Tibial nerve (tissue), 4 donors: Measurements from ENCODE around the gene DDX11. TPM values are rescaled to one million over a fixed set of nuclear protein-coding genes. Genes with fewer than 3 reads are reported as not detected.
"Not testable (repeated sequence)": the region's sequence is repeated elsewhere in the genome, so short reads cannot be mapped to it uniquely, and the experiment has no call there.

Experiments used
- DNase-seq, 2 donors: peaks; one replicate each; pipeline ENCODE4 v3.0.0-alpha.2; 2019; ENCODE audit warnings: low spot score in 2 of 2
- H3K27ac ChIP-seq, 4 donors: fragments of 200-600 bp; sonication (generic) in 3 of 4; one replicate each; pipeline ENCODE4 v1.5.1; 2017 to 2019; ENCODE audit warnings: mild to moderate bottlenecking in 1 of 4
- H3K27me3 ChIP-seq, 2 donors: fragments of 200-600 bp; sonication (generic) in 1 of 2; one replicate each; pipeline versions ENCODE4 v1.5.1 to v1.6.0; 2017 to 2019
- H3K36me3 ChIP-seq, 3 donors: fragments of 200-600 bp; sonication (generic); one replicate each; pipeline ENCODE4 v1.5.1; 2018 to 2019
- H3K4me1 ChIP-seq, 4 donors: fragments of 200-600 bp; sonication (generic) in 3 of 4; one replicate each; pipeline ENCODE4 v1.5.1; 2017 to 2019
- H3K4me3 ChIP-seq, 4 donors: fragments of 200-600 bp; sonication (generic) in 3 of 4; one replicate each; pipeline ENCODE4 v1.5.1; 2017 to 2019; ENCODE audit warnings: mild to moderate bottlenecking in 1 of 4, moderate library complexity in 1 of 4
- H3K9me3 ChIP-seq, 4 donors: fragments of 200-600 bp; sonication (generic) in 3 of 4; one replicate each; pipeline ENCODE4 v1.5.1; 2017 to 2019
- EP300 ChIP-seq, 2 donors: sonication (generic); formaldehyde crosslinking; IDR thresholded peaks; one replicate each; pipeline ENCODE4 v1.6.1; 2017; ENCODE audit warnings: antibody characterized with exemption in 2 of 2, mild to moderate bottlenecking in 1 of 2
- POLR2A ChIP-seq, 2 donors: fragments of 450-650 bp; IDR thresholded peaks; one replicate each; pipeline ENCODE4 v1.6.1; 2017; ENCODE audit warnings: antibody characterized with exemption in 2 of 2, mild to moderate bottlenecking in 2 of 2, moderate library complexity in 2 of 2
- WGBS, 2 donors: methylation state at CpG; one replicate each; pipeline ENCODE4 v1.1.5; 2018; 5-methylcytosine and 5-hydroxymethylcytosine counted together
- total RNA-seq, 4 donors: library from RNA; depleted of rRNA; stranded (reverse); fragments of >200 nt; gene quantifications; one replicate each; pipeline ENCODE4 v1.1.0, GENCODE V29; 2016
- TF ChIP-seq, protein P1 (sequence below), 5 experiments: fragments of 200-600 bp in 3 of 5; fragments of 450-650 bp in 2 of 5; sonication (generic) in 3 of 5; IDR thresholded peaks; one replicate each; pipeline ENCODE4 v1.5.1; 2016 to 2019; ENCODE audit warnings: antibody characterized with exemption in 5 of 5, mild to moderate bottlenecking in 3 of 5, moderate library complexity in 2 of 5

DDX11 gene
- total RNA-seq, 4 donors from 2014 or later = 7.1 to 52.2 (median 40.1) TPM

DNA sequence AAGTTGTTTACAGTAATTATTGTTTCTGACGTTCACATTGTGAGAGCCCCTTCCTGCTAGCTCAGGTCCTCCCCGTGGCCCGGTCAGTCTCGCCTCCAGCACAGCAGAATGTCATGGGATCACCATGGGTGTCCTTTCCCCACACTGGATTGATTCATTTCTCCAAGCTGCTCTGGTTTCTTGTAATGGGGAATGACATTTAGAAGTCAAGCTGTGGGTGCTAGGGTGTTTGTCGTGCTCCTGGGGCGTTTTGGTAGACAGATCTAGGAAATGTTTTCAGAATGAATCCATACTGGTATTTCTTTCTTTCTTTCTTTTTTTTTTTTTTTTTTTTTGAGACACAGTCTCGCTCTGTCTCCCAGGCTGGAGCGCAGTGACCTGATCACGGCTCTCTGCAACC, 25.1 kb downstream of the DDX11 start:
- not testable (repeated sequence) for H3K27me3 ChIP-seq

DNA sequence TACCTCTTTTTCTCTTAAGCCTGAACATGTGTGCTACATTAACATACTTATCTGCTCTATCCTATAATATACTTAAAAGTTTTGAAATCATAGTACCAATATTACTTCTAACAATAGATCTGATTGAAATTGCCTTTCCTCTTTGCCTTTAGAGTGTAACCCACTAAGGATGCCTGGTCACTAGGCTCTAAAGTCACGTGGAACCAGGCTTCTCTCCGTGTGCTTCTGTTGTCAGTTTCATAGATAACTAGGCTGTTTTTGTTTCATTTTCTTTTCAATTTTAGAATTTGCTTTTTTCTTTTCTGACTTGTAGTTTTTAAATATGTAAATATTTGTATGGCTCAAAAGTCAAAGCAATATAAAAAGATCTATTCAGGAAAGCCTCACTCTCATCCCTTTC, 25.8 kb downstream of the DDX11 start:
- H3K4me1 ChIP-seq, H3K4me3 ChIP-seq, H3K27ac ChIP-seq, H3K9me3 ChIP-seq, DNase-seq, H3K27me3 ChIP-seq: not testable (repeated sequence)
- WGBS, 2 donors = 48 to 55% methylated on average over 2 of the region's 2 CpGs
- peaks cover 0 to 79% (median 13%) of the 10 kb centered on the region in 3 donors for H3K36me3 ChIP-seq

More for the DNA sequence above, 25.1 kb downstream of the DDX11 start:
- not testable (repeated sequence) for DNase-seq, H3K4me1 ChIP-seq, H3K9me3 ChIP-seq, H3K4me3 ChIP-seq, H3K27ac ChIP-seq
- H3K36me3 ChIP-seq = peaks cover 0 to 78% (median 13%) of the 10 kb centered on the region in 3 donors
- WGBS, 2 donors = 51 to 57% methylated on average over 6 to 9 of the region's 9 CpGs

DNA sequence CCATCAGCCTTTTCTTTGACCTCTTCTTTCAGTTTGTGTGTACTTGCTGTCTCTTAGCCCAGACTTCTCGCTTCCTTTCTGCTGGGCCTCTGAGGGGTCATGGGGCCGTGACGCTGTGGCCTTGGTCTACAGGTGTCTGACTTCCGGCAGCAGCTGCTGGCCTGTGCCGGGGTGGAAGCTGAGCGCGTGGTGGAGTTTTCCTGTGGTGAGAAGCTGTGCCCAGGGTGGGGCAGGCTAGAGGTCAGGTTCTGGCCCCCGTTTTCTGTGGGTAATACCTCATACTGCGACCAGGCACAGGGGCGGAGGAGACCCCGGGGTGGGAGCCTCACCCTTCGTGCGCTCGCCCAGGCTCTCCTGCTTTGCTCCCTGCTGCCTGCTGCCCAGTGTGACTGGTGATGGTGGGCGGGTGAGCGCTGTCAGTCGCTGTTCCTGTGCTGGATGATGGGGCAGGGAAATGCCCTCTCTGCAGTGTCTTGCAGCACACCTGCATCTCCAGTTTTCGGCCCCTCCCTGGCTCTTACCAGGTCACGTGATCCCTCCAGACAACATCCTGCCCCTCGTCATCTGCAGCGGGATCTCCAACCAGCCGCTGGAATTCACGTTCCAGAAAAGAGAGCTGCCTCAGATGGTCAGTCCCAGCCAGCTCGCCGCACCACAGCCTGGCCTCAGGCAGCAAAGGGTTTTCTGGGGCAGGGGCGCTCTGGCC, 27.0 kb downstream of the DDX11 start:
- 90 to 95% methylated on average over 25 to 26 of the region's 26 CpGs for WGBS, 2 donors
- H3K27ac ChIP-seq, H3K4me1 ChIP-seq, H3K9me3 ChIP-seq, H3K27me3 ChIP-seq, H3K4me3 ChIP-seq, DNase-seq: not testable (repeated sequence)
- peaks cover 0 to 77% (median 13%) of the 10 kb centered on the region in 3 donors for H3K36me3 ChIP-seq

DNA sequence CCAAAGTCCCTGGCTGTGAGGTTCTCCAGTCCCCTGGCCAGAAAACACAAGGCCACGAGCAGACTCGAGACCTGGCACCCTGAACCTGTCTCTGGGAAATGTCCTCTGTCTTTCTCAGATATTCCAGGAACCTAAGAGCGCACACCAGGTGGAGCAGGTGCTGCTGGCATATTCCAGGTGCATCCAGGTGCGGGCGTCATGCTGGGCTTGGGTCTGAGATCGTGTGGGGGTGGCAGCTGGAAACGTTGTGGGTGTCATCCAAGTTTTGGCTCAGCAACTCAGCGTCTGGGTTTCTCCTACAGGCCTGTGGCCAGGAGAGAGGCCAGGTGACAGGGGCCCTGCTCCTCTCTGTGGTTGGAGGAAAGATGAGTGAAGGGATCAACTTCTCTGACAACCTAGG, 28.5 kb downstream of the DDX11 start:
- peaks cover 0 to 68% (median 4%) of the 10 kb centered on the region in 3 donors for H3K36me3 ChIP-seq
- WGBS, 2 donors = 72 to 88% methylated on average over 3 to 7 of the region's 8 CpGs
- DNase-seq, H3K27ac ChIP-seq, H3K9me3 ChIP-seq, H3K4me3 ChIP-seq, H3K27me3 ChIP-seq, H3K4me1 ChIP-seq: not testable (repeated sequence)

DNA sequence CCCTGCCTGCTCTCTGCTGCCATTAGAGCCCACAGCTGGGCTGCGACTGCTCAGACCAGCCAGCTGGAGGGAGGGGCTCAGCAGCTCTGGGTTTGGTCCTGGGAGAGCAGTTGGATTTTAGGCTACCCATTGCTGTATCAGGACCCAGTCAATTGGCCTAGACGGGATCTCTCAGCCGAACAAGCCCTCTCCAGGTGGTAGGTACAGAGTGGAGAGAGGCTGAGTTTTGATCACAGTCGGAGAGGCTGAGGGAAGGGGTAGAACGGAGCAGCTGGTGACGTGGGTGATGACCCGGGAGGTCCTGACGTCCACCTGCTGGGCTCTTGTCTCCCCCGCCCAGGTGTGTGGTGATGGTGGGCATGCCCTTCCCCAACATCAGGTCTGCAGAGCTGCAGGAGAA, 28.9 kb downstream of the DDX11 start:
- not testable (repeated sequence) for DNase-seq, H3K4me3 ChIP-seq, H3K27ac ChIP-seq, H3K27me3 ChIP-seq, H3K9me3 ChIP-seq, H3K4me1 ChIP-seq
- WGBS, 2 donors = 88% methylated on average over 6 to 9 of the region's 9 CpGs
- H3K36me3 ChIP-seq = peaks cover 0 to 64% (median 4%) of the 10 kb centered on the region in 3 donors

DNA sequence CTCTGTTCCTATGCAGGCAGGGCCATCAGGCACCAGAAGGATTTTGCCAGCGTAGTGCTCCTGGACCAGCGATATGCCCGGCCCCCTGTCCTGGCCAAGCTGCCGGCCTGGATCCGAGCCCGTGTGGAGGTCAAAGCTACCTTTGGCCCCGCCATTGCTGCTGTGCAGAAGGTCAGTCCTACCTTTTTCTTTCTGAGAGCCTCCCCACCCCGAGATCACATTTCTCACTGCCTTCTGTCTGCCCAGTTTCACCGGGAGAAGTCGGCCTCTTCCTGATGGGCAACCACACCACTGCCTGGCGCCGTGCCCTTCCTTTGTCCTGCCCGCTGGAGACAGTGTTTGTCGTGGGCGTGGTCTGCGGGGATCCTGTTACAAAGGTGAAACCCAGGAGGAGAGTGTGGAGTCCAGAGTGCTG, 29.9 kb downstream of the DDX11 start:
- not testable (repeated sequence) for H3K4me3 ChIP-seq, DNase-seq, H3K4me1 ChIP-seq, H3K27me3 ChIP-seq, H3K27ac ChIP-seq, H3K9me3 ChIP-seq
- WGBS, 2 donors = 80 to 85% methylated on average over 16 of the region's 16 CpGs
- H3K36me3 ChIP-seq = peaks cover 0 to 55% (median 4%) of the 10 kb centered on the region in 3 donors

DNA sequence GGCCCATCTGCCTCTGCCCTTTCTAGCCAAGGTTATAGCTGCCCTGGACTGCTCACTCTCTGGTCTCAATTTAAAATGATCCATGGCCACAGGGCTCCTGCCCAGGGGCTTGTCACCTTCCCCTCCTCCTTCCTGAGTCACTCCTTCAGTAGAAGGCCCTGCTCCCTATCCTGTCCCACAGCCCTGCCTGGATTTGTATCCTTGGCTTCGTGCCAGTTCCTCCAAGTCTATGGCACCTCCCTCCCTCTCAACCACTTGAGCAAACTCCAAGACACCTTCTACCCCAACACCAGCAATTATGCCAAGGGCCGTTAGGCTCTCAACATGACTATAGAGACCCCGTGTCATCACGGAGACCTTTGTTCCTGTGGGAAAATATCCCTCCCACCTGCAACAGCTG, 30.6 kb downstream of the DDX11 start:
- peaks cover 0 to 55% (median 4%) of the 10 kb centered on the region in 3 donors for H3K36me3 ChIP-seq
- not testable (repeated sequence) for H3K4me1 ChIP-seq, DNase-seq, H3K9me3 ChIP-seq, H3K4me3 ChIP-seq, H3K27ac ChIP-seq, H3K27me3 ChIP-seq
- WGBS, 2 donors = 55 to 81% methylated on average over 4 of the region's 4 CpGs

DNA sequence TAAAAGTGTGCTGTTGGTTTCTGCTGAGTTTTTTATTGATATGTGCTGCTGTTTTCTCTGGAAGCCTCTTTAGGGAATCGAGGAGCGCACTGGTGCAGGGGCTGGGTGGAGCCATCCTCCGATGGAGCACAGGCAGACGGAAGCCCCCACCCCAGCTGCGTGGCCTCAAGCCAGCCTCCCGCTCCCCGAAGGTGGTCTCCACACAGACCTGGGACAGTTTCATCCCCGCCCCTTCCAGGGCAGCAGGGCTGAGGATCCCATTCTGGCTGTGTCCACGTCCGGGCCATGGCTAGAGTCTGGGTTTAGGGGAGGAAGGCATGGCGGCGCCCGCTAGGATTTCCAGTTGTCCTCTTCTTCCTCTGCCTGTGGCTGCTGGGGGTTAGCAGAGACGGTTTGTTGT, 31.1 kb downstream of the DDX11 start:
- peaks cover 0 to 55% (median 4%) of the 10 kb centered on the region in 3 donors for H3K36me3 ChIP-seq
- WGBS, 2 donors = 89 to 90% methylated on average over 12 to 14 of the region's 14 CpGs
- H3K9me3 ChIP-seq, H3K27ac ChIP-seq, H3K27me3 ChIP-seq, H3K4me3 ChIP-seq, DNase-seq, H3K4me1 ChIP-seq: not testable (repeated sequence)

DNA sequence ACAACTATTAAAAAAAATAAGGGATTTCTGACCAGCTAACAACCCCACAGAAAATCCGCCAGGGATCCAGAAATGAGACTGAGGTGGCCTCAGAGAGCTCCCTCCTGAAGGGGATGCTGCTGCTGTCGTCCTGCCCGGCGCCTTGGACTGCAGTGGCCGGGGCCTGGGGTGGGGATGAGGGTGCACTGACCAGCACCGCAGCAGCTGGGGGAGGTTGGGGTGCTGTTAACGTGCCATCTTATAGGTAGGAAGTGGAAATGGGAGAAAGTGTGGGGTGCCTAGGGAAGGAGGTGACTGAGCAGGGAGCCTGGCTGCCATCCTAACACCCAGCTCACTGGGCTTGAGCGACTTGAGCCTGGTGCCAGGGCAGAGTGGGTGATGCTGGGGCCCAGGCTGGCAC, 32.0 kb downstream of the DDX11 start:
- no peak for DNase-seq
- Histone ChIP-seq H3K27me3 (no peaks in the 10 kb centered on the region), H3K4me1 (no peaks in the 10 kb centered on the region), H3K9me3 (no peaks in the 10 kb centered on the region), H3K27ac (no peak overlapping the region), H3K36me3 (peaks cover 0 to 52% (median 4%) of the 10 kb centered on the region in 3 donors), H3K4me3 (no peak overlapping the region)
- TF ChIP-seq, protein P1, sequence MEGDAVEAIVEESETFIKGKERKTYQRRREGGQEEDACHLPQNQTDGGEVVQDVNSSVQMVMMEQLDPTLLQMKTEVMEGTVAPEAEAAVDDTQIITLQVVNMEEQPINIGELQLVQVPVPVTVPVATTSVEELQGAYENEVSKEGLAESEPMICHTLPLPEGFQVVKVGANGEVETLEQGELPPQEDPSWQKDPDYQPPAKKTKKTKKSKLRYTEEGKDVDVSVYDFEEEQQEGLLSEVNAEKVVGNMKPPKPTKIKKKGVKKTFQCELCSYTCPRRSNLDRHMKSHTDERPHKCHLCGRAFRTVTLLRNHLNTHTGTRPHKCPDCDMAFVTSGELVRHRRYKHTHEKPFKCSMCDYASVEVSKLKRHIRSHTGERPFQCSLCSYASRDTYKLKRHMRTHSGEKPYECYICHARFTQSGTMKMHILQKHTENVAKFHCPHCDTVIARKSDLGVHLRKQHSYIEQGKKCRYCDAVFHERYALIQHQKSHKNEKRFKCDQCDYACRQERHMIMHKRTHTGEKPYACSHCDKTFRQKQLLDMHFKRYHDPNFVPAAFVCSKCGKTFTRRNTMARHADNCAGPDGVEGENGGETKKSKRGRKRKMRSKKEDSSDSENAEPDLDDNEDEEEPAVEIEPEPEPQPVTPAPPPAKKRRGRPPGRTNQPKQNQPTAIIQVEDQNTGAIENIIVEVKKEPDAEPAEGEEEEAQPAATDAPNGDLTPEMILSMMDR (IDR thresholded peaks at IDR 0.05) = no peak
- TF ChIP-seq EP300 (IDR thresholded peaks at IDR 0.05) (no peak), POLR2A (IDR thresholded peaks at IDR 0.05) (no peak)
- WGBS, 2 donors = 87 to 91% methylated on average over 8 of the region's 8 CpGs
